ENCODE data around the gene ABCB1.
"Not testable (repeated sequence)": the region's sequence is repeated elsewhere in the genome, so short reads cannot be mapped to it uniquely, and the experiment has no call there.

ABCB1 gene

DNA sequence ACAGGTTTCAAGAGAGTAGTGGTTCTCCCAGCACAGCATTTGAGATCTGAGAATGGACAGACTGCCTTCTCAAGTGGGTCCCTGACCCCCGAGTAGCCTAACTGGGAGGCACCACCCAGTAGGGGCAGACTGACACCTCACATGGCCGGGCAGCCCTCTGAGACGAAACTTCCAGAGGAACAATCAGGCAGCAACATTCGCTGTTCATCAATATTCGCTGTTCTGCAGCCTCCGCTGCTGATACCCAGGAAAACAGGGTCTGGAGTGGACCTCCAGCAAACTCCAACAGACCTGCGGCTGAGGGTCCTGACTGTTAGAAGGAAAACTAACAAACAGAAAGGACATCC lies 135.2 kb downstream of the ABCB1 start:
- not testable (repeated sequence) for DNase-seq

GRCh38 chr7:87464830-87465533 lies 135.7 kb downstream of the ABCB1 start:
- not testable (repeated sequence) for DNase-seq

GRCh38 chr7:87463982-87464381 lies 136.7 kb downstream of the ABCB1 start:
- DNase-seq: no peak

DNA sequence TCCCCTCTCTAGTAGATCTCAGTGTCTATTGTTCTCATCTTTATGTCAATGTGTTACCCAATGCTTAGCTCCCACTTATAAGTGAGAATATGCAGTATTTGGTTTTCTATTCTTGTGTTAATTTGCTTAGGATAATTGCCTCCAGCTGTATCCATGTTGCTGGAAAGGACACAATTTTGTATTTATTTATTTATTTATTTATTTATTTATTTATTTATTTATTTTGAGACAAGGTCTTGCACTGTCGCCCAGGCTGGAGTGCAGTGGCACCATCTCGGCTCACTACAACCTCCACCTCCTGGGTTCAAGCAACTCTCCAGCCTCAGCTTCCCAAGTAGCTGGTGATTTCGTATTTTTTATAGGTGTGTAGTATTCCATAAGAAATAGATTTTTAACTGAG lies 140.2 kb downstream of the ABCB1 start:
- DNase-seq: not testable (repeated sequence)

GRCh38 chr7:87459941-87460340 lies 140.7 kb downstream of the ABCB1 start:
- DNase-seq: no peak

- DNase-seq: no peak
Measured at GRCh38 chr7:87458148-87458547, 142.5 kb downstream of the ABCB1 start.

GRCh38 chr7:87456247-87456646 lies 144.4 kb downstream of the ABCB1 start:
- no peak for DNase-seq
